Neural cell (in vitro differentiated cells): ENCODE results near the gene ASB4. TPM values are rescaled to one million over a fixed set of nuclear protein-coding genes. Genes with fewer than 3 reads are reported as not detected.
"Not testable (repeated sequence)": the region's sequence is repeated elsewhere in the genome, so short reads cannot be mapped to it uniquely, and the experiment has no call there.

Experiments used
- H2AFZ ChIP-seq: fragments of 200-600, 300-800 bp; sonication (generic), shearing (Covaris generic); 2 replicates; pipeline ENCODE4 v1.6.0; 2014; ENCODE audit warnings: low read depth, mild to moderate bottlenecking, antibody characterized with exemption, low read length, moderate library complexity
- H3F3A ChIP-seq: fragments of 200-600 bp; shearing (Covaris generic); 2 replicates; pipeline ENCODE4 v1.6.1; 2016; ENCODE audit warnings: mild to moderate bottlenecking, moderate library complexity, mixed read lengths, antibody characterized with exemption, low read length; ENCODE audit not compliant: insufficient read depth, poor library complexity, severe bottlenecking
- H3K27ac ChIP-seq: fragments of 200-600, 300-800 bp; sonication (generic), shearing (Covaris generic); 2 replicates; pipeline ENCODE4 v1.5.1; 2014; ENCODE audit warnings: mild to moderate bottlenecking, low read length, moderate library complexity
- H3K27me3 ChIP-seq: fragments of 300-800, 200-600 bp; sonication (generic), shearing (Covaris generic); 2 replicates; pipeline ENCODE4 v1.6.0; 2014; ENCODE audit warnings: mild to moderate bottlenecking, low read depth, low read length, moderate library complexity; ENCODE audit not compliant: insufficient read depth
- H3K36me3 ChIP-seq: fragments of 300-800, 200-600 bp; sonication (generic), shearing (Covaris generic); 2 replicates; pipeline ENCODE4 v1.5.1; 2014; ENCODE audit warnings: mild to moderate bottlenecking, antibody characterized with exemption, low read length, moderate library complexity; ENCODE audit not compliant: insufficient read depth
- H3K4me2 ChIP-seq: fragments of 300-800, 200-600 bp; sonication (generic), shearing (Covaris generic); 2 replicates; pipeline ENCODE4 v1.6.0; 2014; ENCODE audit warnings: mild to moderate bottlenecking, low read length
- H3K4me3 ChIP-seq: fragments of 300-800, 200-600 bp; sonication (generic), shearing (Covaris generic); 2 replicates; pipeline ENCODE4 v1.5.1; 2014; ENCODE audit warnings: mild to moderate bottlenecking, low read length, moderate library complexity
- H3K79me2 ChIP-seq: fragments of 200-600 bp; shearing (Covaris generic); replicated peaks from 2 replicates; pipeline ENCODE4 v1.6.0; 2014; ENCODE audit warnings: mild to moderate bottlenecking, low read length, moderate library complexity; ENCODE audit not compliant: insufficient read depth
- H3K9ac ChIP-seq: fragments of 300-800, 200-600 bp; sonication (generic), shearing (Covaris generic); 2 replicates; pipeline ENCODE4 v1.6.1; 2016; ENCODE audit warnings: mild to moderate bottlenecking, low read length, mixed read lengths
- H3K9me2 ChIP-seq: fragments of 200-600 bp; shearing (Covaris generic); 2 replicates; pipeline ENCODE4 v1.6.1; 2016; ENCODE audit warnings: mild to moderate bottlenecking, low read length, mixed read lengths; ENCODE audit not compliant: insufficient read depth
- H3K9me3 ChIP-seq: fragments of 200-600, 300-800 bp; sonication (generic), shearing (Covaris generic); 2 replicates; pipeline ENCODE4 v1.6.1; 2016; ENCODE audit warnings: mild to moderate bottlenecking, mixed run types, low read length, moderate library complexity, mixed read lengths
- H4K20me1 ChIP-seq: fragments of 200-600 bp; shearing (Covaris generic); 2 replicates; pipeline ENCODE4 v1.6.1; 2016; ENCODE audit warnings: mild to moderate bottlenecking, mixed run types; ENCODE audit not compliant: insufficient read depth
- CTCF ChIP-seq: fragments of 450-650 bp; IDR thresholded peaks from 2 replicates; pipeline ENCODE4 v1.5.1; 2014; ENCODE audit warnings: antibody characterized with exemption, mild to moderate bottlenecking, moderate library complexity; ENCODE audit not compliant: poor library complexity, severe bottlenecking
- EP300 ChIP-seq: fragments of 450-650 bp; conservative IDR thresholded peaks from 2 replicates; pipeline ENCODE4 v1.6.1; 2014; ENCODE audit warnings: antibody characterized with exemption, mild to moderate bottlenecking, moderate library complexity; ENCODE audit not compliant: poor library complexity, severe bottlenecking
- EZH2 ChIP-seq: fragments of 200-600, 300-800 bp; shearing (Covaris generic), sonication (generic); IDR thresholded peaks from 2 replicates; pipeline ENCODE4 v1.6.1; 2014; ENCODE audit warnings: antibody characterized with exemption, low read length, borderline replicate concordance, mild to moderate bottlenecking; ENCODE audit not compliant: insufficient read depth, poor library complexity, severe bottlenecking
- MXI1 ChIP-seq: fragments of 450-650 bp; conservative IDR thresholded peaks from 2 replicates; pipeline ENCODE4 v1.6.1; 2014; ENCODE audit warnings: antibody characterized with exemption, mild to moderate bottlenecking; ENCODE audit not compliant: poor library complexity, severe bottlenecking
- POLR2AphosphoS5 ChIP-seq: IDR thresholded peaks from 2 replicates; pipeline ENCODE4 v1.6.1; 2012
- RAD21 ChIP-seq: fragments of 450-650 bp; conservative IDR thresholded peaks from 2 replicates; pipeline ENCODE4 v1.6.1; 2014; ENCODE audit warnings: antibody characterized with exemption, mild to moderate bottlenecking, moderate library complexity
- REST ChIP-seq: IDR thresholded peaks from 2 replicates; pipeline ENCODE4 v1.6.1; 2012; ENCODE audit warnings: borderline replicate concordance
- SMC3 ChIP-seq: fragments of 450-650 bp; conservative IDR thresholded peaks from 2 replicates; pipeline ENCODE4 v1.6.1; 2014; ENCODE audit warnings: antibody characterized with exemption, mild to moderate bottlenecking, moderate library complexity; ENCODE audit not compliant: poor library complexity
- TAF1 ChIP-seq: IDR thresholded peaks from 2 replicates; pipeline ENCODE4 v1.6.1; 2012; ENCODE audit warnings: low read depth
- polyA plus RNA-seq: library from polyadenylated mRNA; depleted of rRNA; stranded (reverse); fragments of >200 nt; gene quantifications from 2 replicates; pipeline ENCODE4 v1.2.3, GENCODE V29; 2014

The ASB4 gene
- polyA plus RNA-seq, 1 donor from 2014 or later: 0.11 TPM

GRCh38 chr7:95504132-95504588 lies 18.4 kb downstream of the ASB4 start:
- not testable (repeated sequence) for H3K79me2 ChIP-seq, H4K20me1 ChIP-seq, H3K36me3 ChIP-seq, H3F3A ChIP-seq, H3K27me3 ChIP-seq, H3K9me2 ChIP-seq, H3K9me3 ChIP-seq
- Histone ChIP-seq H3K4me3 (peak overlapping the region; percentile 43), H3K27ac (peak overlapping the region; percentile 93), H3K9ac (peak overlapping the region; percentile 61), H3K4me2 (peak overlapping the region; percentile 40), H2AFZ (peak overlapping the region; percentile 43)
- TF ChIP-seq TAF1: peak; percentile 11

- peak overlapping the region; percentile 89 for H3K4me2 ChIP-seq
- H3K9ac ChIP-seq: peak overlapping the region; percentile 48
- H3F3A ChIP-seq: no peaks in the 10 kb centered on the region
- no peaks in the 10 kb centered on the region for H3K36me3 ChIP-seq
- H2AFZ ChIP-seq: peak overlapping the region; percentile 23
- H3K4me3 ChIP-seq: peak overlapping the region; percentile 36
- no peaks in the 10 kb centered on the region for H3K9me2 ChIP-seq
- H4K20me1 ChIP-seq: no peaks in the 10 kb centered on the region
- H3K79me2 ChIP-seq: no peaks in the 10 kb centered on the region
- TF ChIP-seq EZH2: no peak
- no peak for TF ChIP-seq REST
- TF ChIP-seq EP300: no peak
- TF ChIP-seq RAD21: no peak
- no peak for TF ChIP-seq SMC3
- no peak for TF ChIP-seq TAF1
- TF ChIP-seq POLR2AphosphoS5: no peak
- TF ChIP-seq MXI1: no peak
- TF ChIP-seq CTCF: no peak
- H3K9me3 ChIP-seq: no peaks in the 10 kb centered on the region
- H3K27me3 ChIP-seq: no peaks in the 10 kb centered on the region
- peak overlapping the region; percentile 87 for H3K27ac ChIP-seq
Observed at GRCh38 chr7:95508780-95509179, 23.0 kb downstream of the ASB4 start.

GRCh38 chr7:95509199-95509598 lies 23.5 kb downstream of the ASB4 start:
- Histone ChIP-seq H3K27ac (peak overlapping the region; percentile 87), H3K4me3 (peak overlapping the region; percentile 36), H3K4me2 (peak overlapping the region; percentile 89), H3K9me2 (no peaks in the 10 kb centered on the region), H3K9ac (peak overlapping the region; percentile 48), H3K27me3 (no peaks in the 10 kb centered on the region), H3K36me3 (no peaks in the 10 kb centered on the region), H3F3A (no peaks in the 10 kb centered on the region), H2AFZ (peak overlapping the region; percentile 40), H4K20me1 (no peaks in the 10 kb centered on the region), H3K9me3 (no peaks in the 10 kb centered on the region), H3K79me2 (no peaks in the 10 kb centered on the region)
- TF ChIP-seq CTCF (no peak), TAF1 (no peak), REST (no peak), SMC3 (peak; percentile 30), EZH2 (no peak), EP300 (peak; percentile 62), RAD21 (peak; percentile 25), POLR2AphosphoS5 (peak; percentile 24), MXI1 (no peak)
